NCI-H1092 (cell line): ENCODE data around the gene TTC9B.
"Not testable (repeated sequence)": the region's sequence is repeated elsewhere in the genome, so short reads cannot be mapped to it uniquely, and the experiment has no call there.

Experiments used
- DNase-seq: peaks from one replicate; lab custom pipeline; 2025; lab: John Stamatoyannopoulos, UW

Gene TTC9B

DNA sequence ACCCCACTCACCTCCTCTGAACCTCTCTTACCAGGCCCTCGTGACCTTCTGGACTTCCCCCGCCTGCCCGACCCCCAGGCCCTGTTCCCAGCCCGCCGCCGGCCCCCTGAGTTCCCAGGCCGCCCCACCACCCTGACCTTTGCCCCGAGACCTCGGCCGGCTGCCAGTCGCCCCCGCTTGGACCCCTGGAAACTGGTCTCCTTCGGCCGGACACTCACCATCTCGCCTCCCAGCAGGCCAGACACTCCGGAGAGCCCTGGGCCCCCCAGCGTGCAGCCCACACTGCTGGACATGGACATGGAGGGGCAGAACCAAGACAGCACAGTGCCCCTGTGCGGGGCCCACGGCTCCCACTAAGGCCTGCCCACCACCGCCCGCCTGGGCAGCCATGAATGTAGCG, 3.2 kb downstream of the TTC9B start:
- no peak for DNase-seq

DNA sequence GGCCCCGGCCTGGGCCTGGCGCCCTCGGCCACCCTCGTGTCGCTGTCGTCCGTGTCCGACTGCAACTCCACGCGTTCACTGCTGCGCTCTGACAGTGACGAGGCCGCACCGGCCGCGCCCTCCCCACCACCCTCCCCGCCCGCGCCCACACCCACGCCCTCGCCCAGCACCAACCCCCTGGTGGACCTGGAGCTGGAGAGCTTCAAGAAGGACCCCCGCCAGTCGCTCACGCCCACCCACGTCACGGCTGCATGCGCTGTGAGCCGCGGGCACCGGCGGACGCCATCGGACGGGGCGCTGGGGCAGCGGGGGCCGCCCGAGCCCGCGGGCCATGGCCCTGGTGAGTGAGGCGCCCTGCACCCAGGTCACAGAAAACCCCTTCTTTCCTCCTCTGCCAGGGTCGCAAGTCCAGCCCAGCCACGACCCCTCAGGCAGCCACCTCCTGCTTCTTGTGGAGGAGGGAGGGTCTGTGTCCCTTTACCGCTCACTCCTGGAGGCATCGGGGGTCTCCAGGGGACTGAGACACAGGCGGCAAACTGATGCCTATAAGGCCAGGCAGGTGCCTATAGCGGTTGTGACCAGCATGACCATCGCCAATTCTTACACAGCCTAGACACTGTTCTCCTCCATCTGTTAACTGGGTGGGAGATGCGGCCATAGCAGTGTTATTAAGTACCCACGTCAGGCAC, 4.2 kb downstream of the TTC9B start:
- DNase-seq: no peak

DNA sequence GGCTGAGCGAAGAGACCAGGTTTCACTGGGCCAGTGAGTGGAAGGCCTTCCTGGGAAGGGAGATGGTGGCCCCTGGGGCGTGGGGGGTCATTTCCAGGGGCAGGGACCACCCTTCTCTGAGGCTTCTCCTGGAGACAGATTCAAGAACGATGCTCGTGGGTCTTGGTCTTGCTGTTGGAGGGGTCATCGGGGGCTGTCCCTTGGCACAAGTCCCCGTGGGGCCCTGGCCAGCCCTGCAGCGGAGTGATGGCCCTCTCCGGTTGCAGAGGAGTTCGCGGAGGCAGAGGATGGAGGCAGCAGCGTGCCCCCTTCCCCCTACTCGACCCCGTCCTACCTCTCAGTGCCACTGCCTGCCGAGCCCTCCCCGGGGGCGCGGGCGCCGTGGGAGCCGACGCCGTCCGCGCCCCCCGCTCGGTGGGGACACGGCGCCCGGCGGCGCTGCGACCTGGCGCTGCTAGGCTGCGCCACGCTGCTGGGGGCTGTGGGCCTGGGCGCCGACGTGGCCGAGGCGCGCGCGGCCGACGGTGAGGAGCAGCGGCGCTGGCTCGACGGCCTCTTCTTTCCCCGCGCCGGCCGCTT, 4.8 kb downstream of the TTC9B start:
- no peak for DNase-seq

- DNase-seq: no peak
Observed at GRCh38 chr19:40210889-40211288, 7.3 kb downstream of the TTC9B start.

- DNase-seq: no peak
Observed at GRCh38 chr19:40208602-40209001, 9.6 kb downstream of the TTC9B start.

DNA sequence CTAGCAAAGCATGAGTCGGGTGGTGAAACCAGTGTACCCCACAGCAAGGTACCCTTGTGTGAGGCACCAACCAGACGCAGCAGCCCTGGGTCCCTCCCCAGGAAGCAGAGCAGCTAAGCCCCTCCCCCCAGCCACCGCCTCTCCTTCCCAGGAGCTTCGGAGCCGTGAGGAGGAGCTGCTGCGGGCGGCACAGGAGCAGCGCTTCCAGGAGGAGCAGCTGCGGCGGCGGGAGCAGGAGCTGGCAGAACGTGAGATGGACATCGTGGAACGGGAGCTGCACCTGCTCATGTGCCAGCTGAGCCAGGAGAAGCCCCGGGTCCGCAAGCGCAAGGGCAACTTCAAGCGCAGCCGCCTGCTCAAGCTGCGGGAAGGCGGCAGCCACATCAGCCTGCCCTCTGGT, 12.4 kb downstream of the TTC9B start:
- DNase-seq: no peak

GRCh38 chr19:40204381-40204780, 13.8 kb downstream of the TTC9B start:
- no peak for DNase-seq

DNA sequence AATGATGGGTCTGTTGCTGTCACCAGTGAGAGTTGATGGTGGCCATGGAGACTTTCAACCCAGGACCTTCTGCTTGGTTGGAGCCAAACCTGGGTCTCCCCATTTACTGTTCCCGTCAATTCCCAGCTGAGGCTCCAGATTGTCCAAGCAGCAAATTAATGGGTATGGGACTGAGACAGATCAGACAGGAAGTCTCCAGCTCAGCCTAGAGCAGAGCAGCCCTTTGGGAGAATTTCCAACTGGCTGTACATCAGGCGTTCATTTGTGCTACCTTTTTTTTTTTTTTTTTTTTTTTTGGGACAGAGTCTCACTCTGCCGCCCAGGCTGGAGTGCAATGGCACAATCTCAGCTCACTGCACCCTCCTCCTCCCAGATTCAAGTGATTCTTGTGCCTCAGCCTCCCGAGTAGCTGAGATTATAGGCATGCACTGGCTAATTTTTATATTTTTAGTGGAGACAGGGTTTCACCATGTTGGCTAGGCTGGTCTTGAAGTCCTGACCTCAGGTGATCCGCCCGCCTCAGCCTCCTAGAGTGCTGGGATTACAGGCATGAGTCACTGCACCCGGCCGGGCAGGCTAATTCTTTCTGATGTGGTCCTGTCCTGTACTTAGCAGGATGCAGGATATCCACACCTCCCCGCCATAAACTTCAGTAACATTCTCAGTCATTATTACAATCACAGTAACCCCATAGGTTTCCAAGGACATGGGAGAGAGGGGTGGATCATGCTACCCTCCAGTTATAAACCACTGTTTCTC, 17.7 kb downstream of the TTC9B start:
- no peak for DNase-seq

GRCh38 chr19:40198272-40198990, 19.8 kb downstream of the TTC9B start:
- DNase-seq: no peak

- no peak for DNase-seq
Observed at GRCh38 chr19:40193587-40193849, 24.7 kb downstream of the TTC9B start.

DNA sequence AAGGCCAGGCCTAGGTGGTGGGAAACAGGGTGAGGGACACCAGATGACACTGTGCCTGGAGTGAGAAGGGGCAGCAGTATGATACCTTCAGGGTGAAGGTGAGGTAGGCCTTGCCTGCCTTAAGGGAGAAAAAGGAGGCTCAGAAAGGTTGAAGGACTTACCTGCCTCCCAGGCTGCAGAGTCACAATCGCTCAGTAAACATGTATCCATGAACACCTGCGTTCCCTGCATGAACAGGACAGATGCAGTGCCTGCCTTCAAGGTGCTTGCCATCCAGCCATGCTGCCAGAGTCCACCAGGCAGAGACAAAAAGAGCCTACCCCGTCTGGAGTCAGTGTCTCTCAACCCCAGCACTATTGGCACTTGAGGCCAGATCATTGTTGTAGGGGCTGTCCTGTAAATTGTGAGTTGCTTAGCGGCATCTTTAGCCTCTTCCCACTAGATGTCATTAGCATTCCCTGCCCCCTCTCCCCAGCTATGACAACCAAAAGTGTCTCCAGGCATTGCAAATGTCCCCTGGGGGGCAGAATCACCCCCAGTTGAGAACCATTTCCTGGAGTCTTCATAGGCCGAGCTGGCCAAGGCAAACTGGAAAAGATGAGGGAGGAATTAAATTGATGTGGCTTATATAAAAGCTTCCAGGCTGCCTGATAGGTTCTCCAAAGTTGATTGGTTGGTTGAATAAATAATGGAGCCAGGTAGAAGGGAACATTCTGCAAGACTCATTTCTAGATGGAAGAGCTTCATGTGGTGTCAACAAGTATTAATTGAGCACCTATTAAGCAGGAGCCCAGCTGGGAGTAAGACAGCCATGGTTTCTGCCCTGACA, 25.2 kb downstream of the TTC9B start:
- no peak for DNase-seq

DNA sequence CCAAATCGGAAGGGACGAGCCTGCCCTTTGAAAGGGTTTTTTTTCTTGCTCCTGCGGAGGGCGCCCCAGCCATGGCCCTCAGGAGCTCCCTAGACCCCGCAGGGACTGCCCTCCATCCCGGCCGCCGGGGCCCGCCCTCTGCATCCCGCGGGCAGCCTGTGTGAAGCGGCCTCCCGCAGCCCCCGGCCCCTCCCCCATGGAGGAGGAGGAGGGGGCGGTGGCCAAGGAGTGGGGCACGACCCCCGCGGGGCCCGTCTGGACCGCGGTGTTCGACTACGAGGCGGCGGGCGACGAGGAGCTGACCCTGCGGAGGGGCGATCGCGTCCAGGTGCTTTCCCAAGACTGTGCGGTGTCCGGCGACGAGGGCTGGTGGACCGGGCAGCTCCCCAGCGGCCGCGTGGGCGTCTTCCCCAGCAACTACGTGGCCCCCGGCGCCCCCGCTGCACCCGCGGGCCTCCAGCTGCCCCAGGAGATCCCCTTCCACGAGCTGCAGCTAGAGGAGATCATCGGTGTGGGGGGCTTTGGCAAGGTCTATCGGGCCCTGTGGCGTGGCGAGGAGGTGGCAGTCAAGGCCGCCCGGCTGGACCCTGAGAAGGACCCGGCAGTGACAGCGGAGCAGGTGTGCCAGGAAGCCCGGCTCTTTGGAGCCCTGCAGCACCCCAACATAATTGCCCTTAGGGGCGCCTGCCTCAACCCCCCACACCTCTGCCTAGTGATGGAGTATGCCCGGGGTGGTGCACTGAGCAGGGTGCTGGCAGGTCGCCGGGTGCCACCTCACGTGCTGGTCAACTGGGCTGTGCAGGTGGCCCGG, 26.1 kb downstream of the TTC9B start:
- no peak for DNase-seq

DNA sequence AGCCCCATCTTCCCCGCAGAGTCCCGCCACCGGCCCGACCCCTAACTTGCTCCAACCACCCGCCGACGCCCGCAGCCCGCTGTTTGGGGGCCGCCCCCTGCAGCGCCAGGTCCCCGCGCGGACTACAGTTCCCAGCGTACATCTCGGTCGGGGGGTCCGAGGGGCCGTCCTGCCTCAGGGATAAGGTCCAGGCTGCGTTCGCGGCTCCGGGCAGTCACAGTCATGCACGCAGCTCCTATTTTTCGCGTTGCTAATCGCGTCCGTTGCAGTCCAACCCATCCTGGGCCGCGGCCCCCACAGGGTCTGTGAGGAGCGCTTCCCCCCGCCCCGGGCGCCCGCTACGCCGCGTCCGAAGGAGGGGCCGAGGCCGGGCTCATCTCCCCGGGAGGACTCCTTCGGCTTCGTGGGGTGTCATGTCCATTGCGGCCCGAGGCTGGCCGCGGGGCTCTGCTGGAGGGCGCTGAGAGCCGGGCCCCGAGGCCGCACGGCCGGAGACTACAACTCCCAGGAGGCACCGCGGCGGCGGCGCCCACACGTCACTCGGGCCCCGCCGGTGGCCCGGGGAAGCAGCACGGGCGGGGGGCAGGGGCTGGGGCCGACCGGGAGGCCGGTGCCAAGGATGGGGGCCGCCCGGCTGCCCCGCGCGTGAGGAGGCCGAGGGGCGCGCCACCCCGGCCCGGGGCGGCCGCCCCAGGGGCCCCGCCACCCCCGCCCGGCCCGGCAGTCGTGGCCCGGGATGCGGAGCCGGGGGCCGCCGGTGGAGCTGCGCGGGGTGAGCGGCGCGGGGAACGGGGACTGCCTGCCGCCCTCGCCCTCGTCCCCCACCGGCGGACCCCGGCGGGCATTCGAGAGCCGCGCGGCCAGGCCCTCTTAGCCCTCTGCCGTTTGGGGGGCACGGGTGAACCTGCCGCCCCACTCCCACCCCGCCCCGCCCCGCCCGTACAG, 27.0 kb downstream of the TTC9B start, which contains the start of gene MAP3K10:
Gene MAP3K10, plus strand, starts transcription at position 536 of the 945 bp plus-strand sequence. CDS start 606 bp downstream, outside the sequence.
- peak; percentile 2 for DNase-seq

- DNase-seq: no peak
Observed at GRCh38 chr19:40184273-40184672, 33.9 kb downstream of the TTC9B start.

- no peak for DNase-seq
Observed at GRCh38 chr19:40178756-40179155, 39.4 kb downstream of the TTC9B start.

- no peak for DNase-seq
Observed at GRCh38 chr19:40177286-40178070, 40.7 kb downstream of the TTC9B start.

- no peak for DNase-seq
Observed at GRCh38 chr19:40175820-40176219, 42.4 kb downstream of the TTC9B start.

DNA sequence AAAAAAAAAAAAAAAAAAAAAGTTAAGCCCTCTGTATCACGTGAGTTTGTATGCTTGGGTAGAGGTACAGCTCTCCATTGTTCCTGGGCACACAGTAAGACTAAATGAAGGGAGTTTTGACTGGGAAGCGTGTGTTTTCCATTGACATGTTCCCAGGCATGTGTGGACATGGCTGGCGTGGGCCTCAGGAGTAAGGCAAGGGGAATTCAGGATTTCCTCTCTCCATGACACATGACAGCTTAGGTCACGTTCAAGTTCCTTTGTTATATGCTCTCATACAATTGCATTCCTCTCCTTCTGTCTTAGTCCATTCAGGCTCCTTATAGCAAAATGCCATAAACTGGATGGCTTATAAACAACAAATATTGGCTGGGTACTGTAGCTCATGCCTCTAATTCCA, 44.1 kb downstream of the TTC9B start:
- DNase-seq: no peak

GRCh38 chr19:40171293-40171692, 46.9 kb downstream of the TTC9B start:
- DNase-seq: not testable (repeated sequence)
